Urothelium cell line (cell line): ENCODE measurements around the gene ERFL.
"Not testable (repeated sequence)": the region's sequence is repeated elsewhere in the genome, so short reads cannot be mapped to it uniquely, and the experiment has no call there.

Experiments
- DNase-seq: peaks from one replicate; pipeline ENCODE4 v3.0.0; 2011; ENCODE audit warnings: low spot score, mixed read lengths
- FAIRE-seq: peaks from 2 replicates; lab custom pipeline; 2011; peaks lifted over from hg19 to GRCh38; lab: Jason Lieb, UNC

ERFL gene

GRCh38 chr19:41944336-41944735 is 16.1 kb upstream of the ERFL start:
- DNase-seq = no peak
- FAIRE-seq = no peak

- no peak for FAIRE-seq
- DNase-seq = no peak
These were observed 13.4 kb upstream of the ERFL start for GRCh38 chr19:41941410-41942202.

GRCh38 chr19:41940731-41941409 is 12.6 kb upstream of the ERFL start:
- DNase-seq = no peak
- no peak for FAIRE-seq

DNA sequence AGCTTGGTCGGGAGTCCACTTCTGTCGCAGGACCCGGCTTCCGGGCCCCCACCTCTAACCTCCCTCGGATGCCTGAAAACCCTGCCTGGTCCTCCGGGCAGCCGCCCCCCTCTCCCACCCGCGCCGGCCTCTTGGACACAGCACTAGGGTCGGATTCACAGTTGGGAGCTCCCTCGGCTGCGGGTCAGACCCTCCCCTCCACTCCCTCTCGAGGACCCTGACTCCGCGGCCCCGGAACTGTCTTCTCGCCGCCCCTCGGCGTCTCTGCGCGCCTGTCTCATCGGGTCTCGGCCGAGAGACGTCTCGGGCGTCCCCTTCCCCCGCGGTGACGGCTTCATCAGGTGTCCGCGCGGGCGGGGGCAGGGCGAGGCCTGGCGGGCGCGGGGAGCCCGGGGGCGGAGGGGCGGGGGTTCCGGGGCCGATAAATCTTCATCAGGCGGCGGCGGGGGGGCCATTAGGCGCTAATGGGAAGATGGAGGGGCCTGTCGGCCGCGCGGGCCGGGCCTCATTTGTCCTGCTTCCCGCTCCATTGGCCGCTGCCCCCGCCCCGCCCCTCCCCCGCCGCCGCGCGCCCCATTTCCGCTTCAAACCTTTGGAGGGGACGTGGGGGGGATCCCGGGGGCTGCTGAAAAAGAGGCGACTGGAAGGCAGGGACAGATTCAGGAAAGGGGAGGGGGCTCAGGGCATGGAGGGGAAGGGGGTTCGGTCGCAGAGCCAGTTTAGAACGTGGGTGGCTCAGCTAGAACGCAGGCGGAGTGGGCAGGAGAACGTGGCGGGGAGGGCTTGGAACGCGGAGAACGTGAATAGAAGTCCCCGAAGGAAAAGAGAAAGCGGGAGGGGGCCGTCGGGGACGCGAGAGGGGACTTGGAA is 11.8 kb upstream of the ERFL start:
- FAIRE-seq = no peak

DNA sequence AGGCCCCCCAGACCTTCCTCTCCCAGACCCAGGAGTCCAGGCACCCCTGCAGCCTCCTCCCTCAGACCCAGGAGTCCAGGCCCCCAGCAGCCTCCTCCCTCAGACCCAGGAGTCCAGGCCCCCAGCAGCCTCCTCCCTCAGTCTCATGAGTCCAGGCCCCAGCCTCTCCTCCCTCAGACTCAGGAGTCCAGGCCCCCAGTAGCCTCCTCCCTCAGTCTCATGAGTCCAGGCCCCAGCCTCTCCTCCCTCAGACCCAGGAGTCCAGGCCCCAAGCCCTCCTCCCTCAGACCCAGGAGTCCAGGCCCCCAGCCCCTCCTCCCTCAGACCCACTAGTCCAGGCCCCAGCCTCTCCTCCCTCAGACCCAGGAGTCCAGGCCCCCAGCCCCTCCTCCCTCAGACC is 11.0 kb upstream of the ERFL start:
- not testable (repeated sequence) for FAIRE-seq, DNase-seq

More for the DNA sequence above, 11.8 kb upstream of the ERFL start:
- DNase-seq = peak; percentile 80

DNA sequence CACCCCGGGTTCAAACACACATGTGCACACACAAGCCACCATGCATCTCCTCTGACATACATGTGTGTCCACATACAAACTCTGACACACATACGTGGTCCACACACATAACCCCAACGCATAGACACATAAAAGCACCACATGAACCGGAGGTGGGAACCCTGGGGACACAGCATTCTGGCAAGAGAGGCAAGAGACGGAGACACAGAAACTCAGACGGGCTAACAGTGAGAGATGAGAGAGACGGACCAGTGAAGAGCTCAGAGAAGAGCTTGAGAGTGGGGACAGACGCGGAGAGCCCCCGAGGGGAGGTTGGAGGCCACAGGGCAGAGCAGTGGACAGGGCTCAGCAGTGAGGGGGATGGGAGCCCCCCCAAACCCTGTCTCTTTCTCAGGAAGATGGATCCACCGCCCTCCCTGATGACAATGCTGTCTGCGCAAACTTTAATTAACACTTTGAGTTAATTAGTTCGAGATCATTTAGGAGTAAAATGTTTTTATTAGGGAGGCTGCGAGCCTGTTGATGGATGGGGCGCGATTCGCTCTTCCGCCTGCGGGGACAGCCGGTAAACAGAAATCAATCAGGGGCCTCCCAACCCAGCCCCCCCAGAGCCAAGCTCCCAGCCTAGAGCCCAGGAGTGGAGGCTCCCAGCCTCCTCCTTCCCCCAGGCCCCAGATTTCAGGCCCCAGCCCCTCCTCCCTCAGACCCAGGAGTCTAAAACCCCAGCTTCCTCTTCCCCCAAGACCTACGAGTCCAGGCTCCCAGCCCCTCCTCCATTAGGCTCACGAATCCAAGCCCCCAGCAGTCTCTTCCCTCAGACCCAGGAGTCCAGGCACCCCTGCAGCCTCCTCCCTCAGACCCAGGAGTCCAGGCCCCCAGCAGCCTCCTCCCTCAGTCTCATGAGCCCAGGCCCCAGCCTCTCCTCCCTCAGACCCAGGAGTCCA is 9.5 kb upstream of the ERFL start:
- DNase-seq (no peak), FAIRE-seq (no peak)

GRCh38 chr19:41936961-41937360 is 8.7 kb upstream of the ERFL start:
- no peak for FAIRE-seq
- DNase-seq = no peak

GRCh38 chr19:41936416-41936850 is 8.2 kb upstream of the ERFL start:
- FAIRE-seq (peak; percentile 73), DNase-seq (no peak)

- FAIRE-seq = no peak
These were observed 7.6 kb upstream of the ERFL start for GRCh38 chr19:41935760-41936415.

DNA sequence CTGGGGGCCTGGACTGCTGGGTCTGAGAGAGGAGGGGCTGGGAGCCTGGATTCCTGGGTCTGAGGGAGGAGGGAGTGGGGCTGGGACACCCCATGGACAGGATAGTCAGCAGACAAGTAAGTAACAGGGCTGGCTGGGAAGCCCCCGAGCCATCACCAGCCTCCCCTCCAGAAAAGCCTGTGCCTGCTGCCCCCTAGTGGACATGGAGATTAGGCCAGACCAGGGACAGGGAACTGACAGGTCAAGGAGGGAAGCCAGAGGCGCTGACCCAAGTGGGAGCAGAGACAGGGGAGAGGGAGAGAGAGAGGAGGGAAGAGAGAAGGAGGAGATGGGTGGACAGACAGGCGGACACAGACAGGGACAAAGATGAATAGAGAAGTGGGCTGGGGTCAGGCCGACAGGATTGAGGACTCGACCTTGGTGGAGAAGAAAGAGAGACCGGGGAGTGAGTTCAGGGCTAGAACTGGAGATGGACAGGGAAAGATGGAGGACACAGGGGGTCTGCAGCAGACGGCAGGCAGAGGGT is 6.7 kb upstream of the ERFL start:
- FAIRE-seq = no peak
- DNase-seq = peak; percentile 82

More at GRCh38 chr19:41935760-41936415, 7.6 kb upstream of the ERFL start:
- no peak for DNase-seq

DNA sequence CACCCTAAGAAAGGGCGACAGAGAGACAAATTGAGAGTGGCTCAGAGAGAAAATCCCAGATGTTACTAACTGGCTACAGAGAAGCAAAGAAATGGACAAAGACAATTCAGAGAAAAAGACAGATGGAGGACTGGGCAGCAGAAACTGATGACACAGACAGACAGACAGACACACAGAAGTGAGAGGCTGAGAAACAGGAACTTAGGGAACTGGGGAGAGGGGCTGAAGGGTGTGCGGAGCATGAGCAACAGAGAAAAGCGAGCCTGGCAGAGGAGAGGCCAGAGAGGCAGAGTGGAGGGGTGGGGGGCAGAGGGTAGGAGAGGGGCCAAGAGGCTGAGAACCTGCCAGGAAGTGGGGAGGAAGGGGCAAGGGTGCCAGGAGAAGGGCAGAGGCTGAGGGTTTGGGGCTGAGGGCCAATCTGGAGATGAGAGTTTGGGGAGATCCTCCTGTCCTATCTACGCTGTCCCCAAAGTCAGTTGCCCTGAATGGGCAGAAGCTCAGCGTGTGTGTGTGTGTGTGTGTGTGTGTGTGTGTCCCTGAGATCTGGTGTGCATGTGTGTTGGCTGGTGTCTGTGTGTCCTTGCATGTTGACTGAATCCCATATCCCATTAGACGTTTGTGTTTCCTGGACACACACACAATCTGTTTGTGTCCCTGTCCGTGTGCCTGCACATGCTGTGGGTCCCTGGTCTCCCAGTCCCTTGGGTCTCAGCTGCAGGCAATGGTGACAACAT is 5.6 kb upstream of the ERFL start:
- peak; percentile 42 for FAIRE-seq
- no peak for DNase-seq

DNA sequence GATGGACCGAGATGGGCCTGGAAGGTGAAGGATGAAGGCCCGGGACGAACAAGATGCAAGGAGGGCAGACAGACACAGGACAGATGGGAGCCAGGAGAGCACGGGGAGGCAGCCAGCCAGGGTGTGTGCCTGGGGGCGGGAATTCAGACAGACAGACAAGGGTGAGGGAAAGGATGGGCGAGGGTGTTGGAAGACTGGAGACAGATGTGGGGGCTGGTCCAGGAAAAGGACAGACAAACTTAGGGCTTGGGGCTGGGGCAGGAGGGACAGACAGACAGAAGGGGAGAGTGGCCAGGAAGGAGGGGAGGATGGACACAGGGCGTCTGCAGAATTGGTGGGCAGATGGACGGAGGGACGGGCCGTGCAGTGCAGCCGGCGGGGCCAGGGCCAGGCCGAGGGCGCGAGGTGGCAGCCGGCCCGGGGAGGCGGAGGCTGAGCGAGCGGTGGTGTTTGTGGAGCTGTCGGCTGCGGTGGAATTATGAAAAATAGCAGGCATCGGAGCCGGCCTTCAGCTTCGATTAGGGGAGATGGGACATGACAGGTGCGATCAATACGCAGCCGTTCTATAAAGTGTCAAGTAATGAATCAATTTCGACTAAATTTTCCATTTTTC is 4.6 kb upstream of the ERFL start:
- DNase-seq (no peak), FAIRE-seq (no peak)

DNA sequence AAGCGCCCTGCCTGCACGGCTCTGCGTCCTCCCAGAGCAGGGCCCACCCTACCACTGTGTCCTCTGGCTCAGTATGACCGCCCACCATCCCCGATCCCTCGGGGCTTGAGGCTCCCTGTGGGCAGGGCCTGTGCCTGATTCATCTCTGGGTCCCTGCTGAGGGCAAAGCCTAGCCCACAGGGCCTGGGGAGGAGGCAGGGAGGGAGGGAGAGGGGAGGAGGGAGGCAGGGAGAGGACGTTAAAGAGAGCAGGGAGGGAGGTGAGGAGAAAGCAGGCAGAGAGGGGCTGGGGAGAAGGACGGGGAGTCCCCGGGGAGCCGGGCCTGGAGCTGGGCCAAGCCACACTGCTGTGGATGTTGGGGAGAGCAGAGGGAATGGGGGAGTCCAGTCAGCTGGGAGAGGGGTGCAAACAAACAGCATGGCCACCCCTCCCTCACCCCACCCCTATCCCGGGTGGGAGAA is 4.0 kb upstream of the ERFL start:
- no peak for FAIRE-seq
- no peak for DNase-seq

- FAIRE-seq (no peak), DNase-seq (no peak)
These were observed 2.8 kb upstream of the ERFL start for GRCh38 chr19:41930926-41931592.

GRCh38 chr19:41930322-41930722 is 2.1 kb upstream of the ERFL start:
- DNase-seq = no peak
- no peak for FAIRE-seq

- no peak for DNase-seq
- no peak for FAIRE-seq
These were observed 1.4 kb upstream of the ERFL start for GRCh38 chr19:41929536-41930071.

DNA sequence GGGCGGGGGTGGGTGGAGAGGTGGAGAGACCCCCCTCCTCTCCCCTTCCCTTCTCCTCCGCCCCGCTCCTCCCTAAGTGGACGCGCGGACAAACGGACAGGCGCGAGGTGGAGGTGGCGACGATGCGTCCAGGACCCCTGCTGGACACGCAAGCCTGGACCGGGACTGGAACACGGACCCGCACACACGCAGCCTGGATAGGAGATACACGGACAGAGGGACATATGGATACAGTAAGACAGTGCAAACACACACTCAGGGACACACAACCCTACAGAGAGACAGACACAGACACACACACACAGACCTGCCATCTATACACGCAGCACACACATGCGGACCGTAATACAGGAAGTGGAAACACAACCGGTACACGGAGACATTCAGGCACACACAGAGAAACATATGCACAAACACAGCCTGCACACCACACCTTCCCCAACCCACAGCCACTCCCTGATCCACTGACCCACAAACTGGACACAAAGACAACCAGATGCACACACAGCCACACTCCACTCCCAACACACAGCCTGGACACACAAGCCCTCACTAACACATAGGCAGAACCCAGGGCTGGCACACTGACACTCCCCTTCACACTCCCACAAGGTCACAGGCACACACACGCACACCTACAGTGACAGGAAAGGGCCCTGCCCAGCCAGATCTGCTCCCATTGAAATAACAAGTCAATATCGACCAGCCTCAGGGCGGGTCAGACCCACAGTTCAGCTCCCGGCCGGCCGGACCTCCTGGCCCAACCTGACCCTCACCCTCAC is 696 bp upstream of the ERFL start:
- DNase-seq = peak; percentile 30

More for the DNA sequence above, 696 bp upstream of the ERFL start:
- peak; percentile 98 for FAIRE-seq
